B cell (primary cell): ENCODE data around the gene BCL3. TPM values are rescaled to one million over a fixed set of nuclear protein-coding genes. Genes with fewer than 3 reads are reported as not detected.
A peak's percentile ranks its signal among the peaks of the same experiment; 100 is the strongest.

Experiments used
- ATAC-seq: fragments of 200-7000 bp; cut with Tn5 transposase; one replicate; pipeline ENCODE4 v1.10.0; 2021; ENCODE audit warnings: low read depth, mild to moderate bottlenecking, moderate number of reproducible peaks, moderate library complexity
- CTCF ChIA-PET: fragments of 350-600 bp; sonication (Branson Sonifier 250); formaldehyde crosslinking; loops from one replicate; lab custom pipeline; 2021; ENCODE audit warnings: antibody characterized with exemption, inconsistent platforms; lab: Charles Lee
- POLR2A ChIA-PET: fragments of 350-600 bp; sonication (Branson Sonifier 250); formaldehyde crosslinking; loops from one replicate; lab custom pipeline; 2021; ENCODE audit warnings: antibody characterized with exemption; lab: Charles Lee
- DNase-seq: peaks from one replicate; pipeline ENCODE4 v3.0.0; 2013
- H2AFZ ChIP-seq: 2 replicates; pipeline ENCODE4 v1.6.1; 2012; ENCODE audit warnings: mild to moderate bottlenecking, low read depth, low read length; ENCODE audit not compliant: insufficient read depth, poor library complexity, severe bottlenecking
- H3K27ac ChIP-seq, 2 donors: 1 replicate in 1 of 2; 2 replicates in 1 of 2; pipeline ENCODE4 v1.5.1; 2012 to 2013; ENCODE audit warnings: low read length in 2 of 2, mild to moderate bottlenecking in 2 of 2, moderate library complexity in 1 of 2
- H3K27me3 ChIP-seq, 4 experiments: fragments of 200-600 bp in 1 of 4; sonication (generic) in 1 of 4; replicated peaks in 1 of 4; 1 replicate in 2 of 4; 2 replicates in 2 of 4; pipeline versions ENCODE4 v1.6.1 to v1.7.0; 2013 to 2016; ENCODE audit warnings: low read length in 3 of 4, mild to moderate bottlenecking in 2 of 4, mixed read lengths in 1 of 4, moderate library complexity in 1 of 4; ENCODE audit not compliant: insufficient read depth in 4 of 4, control insufficient read depth in 3 of 4; ENCODE audit errors: control extremely low read depth in 1 of 4
- H3K36me3 ChIP-seq, 2 experiments: replicated peaks in 1 of 2; 1 replicate in 1 of 2; 2 replicates in 1 of 2; pipeline versions ENCODE4 v1.6.1 to v1.7.1; 2013; ENCODE audit warnings: low read length in 1 of 2; ENCODE audit not compliant: insufficient read depth in 2 of 2, control insufficient read depth in 1 of 2; ENCODE audit errors: control extremely low read depth in 1 of 2, extremely low read depth in 1 of 2
- H3K4me1 ChIP-seq, 2 donors: fragments of 200-600 bp in 1 of 2; sonication (generic) in 1 of 2; 1 replicate in 1 of 2; 2 replicates in 1 of 2; pipeline versions ENCODE4 v1.5.1 to v1.6.1; 2013 to 2017; ENCODE audit warnings: low read length in 2 of 2; ENCODE audit not compliant: control insufficient read depth in 2 of 2, insufficient read depth in 2 of 2
- H3K4me2 ChIP-seq: replicated peaks from 2 replicates; pipeline ENCODE3; 2012; ENCODE audit warnings: mild to moderate bottlenecking, low read depth, low read length; ENCODE audit not compliant: poor library complexity, severe bottlenecking
- H3K4me3 ChIP-seq, 5 experiments: fragments of 200-600 bp in 1 of 5; sonication (generic) in 1 of 5; 1 replicate in 3 of 5; 2 replicates in 2 of 5; pipeline versions ENCODE4 v1.5.1 to v1.7.0; 2011 to 2016; ENCODE audit warnings: low read length in 4 of 5, mild to moderate bottlenecking in 4 of 5, low read depth in 2 of 5, control low read depth in 1 of 5, moderate library complexity in 1 of 5; ENCODE audit not compliant: insufficient read depth in 1 of 5; ENCODE audit errors: control extremely low read depth in 1 of 5, extremely low read depth in 1 of 5
- H3K79me2 ChIP-seq: fragments of 200-600 bp; sonication (generic); one replicate; pipeline ENCODE4 v1.6.0; 2016; ENCODE audit warnings: low read length; ENCODE audit not compliant: control insufficient read depth, insufficient read depth
- H3K9ac ChIP-seq: fragments of 200-600 bp; sonication (generic); 2 replicates; pipeline ENCODE4 v1.6.1; 2017; ENCODE audit warnings: mild to moderate bottlenecking, low read length, moderate library complexity
- H3K9me3 ChIP-seq, 3 donors: one replicate each; pipeline versions ENCODE4 v1.6.1 to v1.7.1; 2013; ENCODE audit warnings: low read length in 2 of 3; ENCODE audit not compliant: control insufficient read depth in 2 of 3, insufficient read depth in 1 of 3; ENCODE audit errors: control extremely low read depth in 1 of 3
- H4K20me1 ChIP-seq: 2 replicates; pipeline ENCODE4 v1.6.0; 2012; ENCODE audit warnings: mild to moderate bottlenecking, low read length; ENCODE audit not compliant: insufficient read depth, control insufficient read depth, poor library complexity, severe bottlenecking
- H3K27ac Mint-ChIP-seq: one replicate; pipeline ENCODE4 v1.8.0; 2021; ENCODE audit warnings: mixed read lengths
- H3K27me3 Mint-ChIP-seq: one replicate; pipeline ENCODE4 v1.8.0; 2021; ENCODE audit warnings: mixed read lengths
- H3K4me1 Mint-ChIP-seq: one replicate; pipeline ENCODE4 v1.8.0; 2021; ENCODE audit warnings: mixed read lengths
- H3K4me3 Mint-ChIP-seq: one replicate; pipeline ENCODE4 v1.8.0; 2021; ENCODE audit warnings: mixed read lengths
- H3K9me3 Mint-ChIP-seq: one replicate; pipeline ENCODE4 v1.8.0; 2022; ENCODE audit warnings: mixed read lengths; ENCODE audit not compliant: insufficient read depth
- EZH2 ChIP-seq: IDR thresholded peaks from 2 replicates; pipeline ENCODE4 v1.6.1; 2012; ENCODE audit warnings: borderline replicate concordance, low read depth, mild to moderate bottlenecking, moderate library complexity, low read length; ENCODE audit not compliant: insufficient read depth, poor library complexity, severe bottlenecking
- WGBS: methylation state at CpG from one replicate; pipeline ENCODE4 v1.1.5; 2013; ENCODE audit warnings: missing lambda C conversion rate; ENCODE audit not compliant: insufficient coverage; 5-methylcytosine and 5-hydroxymethylcytosine counted together
- intact Hi-C: fragments of 100-400 bp; cut with micrococcal nuclease; formaldehyde crosslinking; loops from one replicate; pipeline ENCODE4 v1.10.0; 2022
- polyA plus RNA-seq: library from polyadenylated mRNA; depleted of rRNA; stranded (reverse); fragments of >200 nt; gene quantifications from 2 replicates; pipeline ENCODE4 v1.2.3, GENCODE V29; 2012
- total RNA-seq, 2 donors: library from RNA; stranded (reverse); fragments of 120-200 nt in 1 of 2; gene quantifications; 1 replicate in 1 of 2; 2 replicates in 1 of 2; pipeline versions ENCODE4 v1.2.3 to v1.2.4, GENCODE V29; 2013 to 2022
- TF ChIP-seq, protein P1 (sequence below): fragments of 200-600 bp; IDR thresholded peaks from one replicate; pipeline ENCODE4 v1.8.0; 2022; ENCODE audit warnings: antibody characterized with exemption, mild to moderate bottlenecking

The BCL3 gene
- total and polyA plus RNA-seq, 2 donors (not counting 1 experiment from before 2014, with no cell fraction given) = 52.3 to 147 TPM

GRCh38 chr19:44745887-44746600, 2.5 kb upstream of the BCL3 start:
- CTCF ChIA-PET = interaction anchor here (1.0 to 8.4 kb wide), 4 partner anchors 22 to 25 kb away, joined by 3 to 54 read pairs (median 17); no protein-coding TSS in a partner anchor

DNA sequence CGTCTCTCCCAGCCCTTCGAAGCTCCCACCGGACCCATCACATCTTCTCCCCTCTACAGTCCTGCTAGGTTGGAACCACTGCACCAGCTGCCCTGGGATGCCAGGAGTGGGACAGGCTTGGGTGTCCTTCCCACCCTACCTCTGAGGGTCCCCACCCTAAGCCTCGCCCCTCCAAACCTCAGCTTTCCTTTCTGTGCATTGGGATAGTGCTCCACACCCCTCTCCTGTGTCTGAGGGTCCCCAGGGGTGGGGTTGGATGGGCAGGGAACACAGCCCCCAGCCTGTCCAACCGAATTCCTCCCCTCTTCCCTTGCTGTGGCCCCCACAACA, 1.9 kb upstream of the BCL3 start:
- intact Hi-C loops = no loop called here
- H3K9ac ChIP-seq = no peak overlapping the region
- peaks cover 47% of the 10 kb centered on the region for H3K4me1 Mint-ChIP-seq

More at GRCh38 chr19:44745887-44746600, 2.5 kb upstream of the BCL3 start:
- peak overlapping the region; percentile 93 for H3K27ac Mint-ChIP-seq
- Histone ChIP-seq H3K9me3 (no peaks in the 10 kb centered on the region), H3K4me2 (no peak overlapping the region), H3K36me3 (peaks cover 0 to under 1% of the 10 kb centered on the region in 2 experiments), H3K4me1 (peaks cover 31 to 53% of the 10 kb centered on the region in 2 donors), H4K20me1 (no peaks in the 10 kb centered on the region), H3K4me3 (no peak overlapping the region), H3K27me3 (no peaks in the 10 kb centered on the region), H2AFZ (no peak overlapping the region), H3K9ac (no peak overlapping the region), H3K27ac (peak overlapping the region in 1 of 2 donors; percentile 84), H3K79me2 (no peaks in the 10 kb centered on the region)
- peaks cover 44% of the 10 kb centered on the region for H3K4me1 Mint-ChIP-seq
- DNase-seq = no peak
- H3K27me3 Mint-ChIP-seq = no peaks in the 10 kb centered on the region
- intact Hi-C loops = no loop called here
- WGBS = 77% methylated on average over 4 of the region's 4 CpGs
- no peak for ATAC-seq
- TF ChIP-seq EZH2 = no peak
- TF ChIP-seq, protein P1, sequence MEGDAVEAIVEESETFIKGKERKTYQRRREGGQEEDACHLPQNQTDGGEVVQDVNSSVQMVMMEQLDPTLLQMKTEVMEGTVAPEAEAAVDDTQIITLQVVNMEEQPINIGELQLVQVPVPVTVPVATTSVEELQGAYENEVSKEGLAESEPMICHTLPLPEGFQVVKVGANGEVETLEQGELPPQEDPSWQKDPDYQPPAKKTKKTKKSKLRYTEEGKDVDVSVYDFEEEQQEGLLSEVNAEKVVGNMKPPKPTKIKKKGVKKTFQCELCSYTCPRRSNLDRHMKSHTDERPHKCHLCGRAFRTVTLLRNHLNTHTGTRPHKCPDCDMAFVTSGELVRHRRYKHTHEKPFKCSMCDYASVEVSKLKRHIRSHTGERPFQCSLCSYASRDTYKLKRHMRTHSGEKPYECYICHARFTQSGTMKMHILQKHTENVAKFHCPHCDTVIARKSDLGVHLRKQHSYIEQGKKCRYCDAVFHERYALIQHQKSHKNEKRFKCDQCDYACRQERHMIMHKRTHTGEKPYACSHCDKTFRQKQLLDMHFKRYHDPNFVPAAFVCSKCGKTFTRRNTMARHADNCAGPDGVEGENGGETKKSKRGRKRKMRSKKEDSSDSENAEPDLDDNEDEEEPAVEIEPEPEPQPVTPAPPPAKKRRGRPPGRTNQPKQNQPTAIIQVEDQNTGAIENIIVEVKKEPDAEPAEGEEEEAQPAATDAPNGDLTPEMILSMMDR = no peak
- no peaks in the 10 kb centered on the region for H3K9me3 Mint-ChIP-seq
- H3K4me3 Mint-ChIP-seq = peak overlapping the region; percentile 54
- POLR2A ChIA-PET = interaction anchor here (0.7 kb wide), 1 partner anchor 1559 kb away, joined by 6 read pairs; no protein-coding TSS in a partner anchor

More for the DNA sequence above, 1.9 kb upstream of the BCL3 start:
- Histone ChIP-seq H3K9me3 (no peaks in the 10 kb centered on the region), H3K36me3 (peaks cover 0 to 6% of the 10 kb centered on the region in 2 experiments), H3K4me2 (peak overlapping the region; percentile 86), H3K27ac (peak overlapping the region; percentile 84 to 89), H3K4me3 (no peak overlapping the region), H4K20me1 (no peaks in the 10 kb centered on the region), H3K27me3 (no peaks in the 10 kb centered on the region), H2AFZ (peak overlapping the region; percentile 63), H3K4me1 (peaks cover 36 to 54% of the 10 kb centered on the region in 2 donors), H3K79me2 (no peaks in the 10 kb centered on the region)
- TF ChIP-seq, protein P1 = no peak
- no peak for TF ChIP-seq EZH2
- CTCF ChIA-PET = interaction anchor here (1.0 to 1.1 kb wide), 2 partner anchors 23 to 24 kb away, joined by 3 to 4 read pairs; no protein-coding TSS in a partner anchor
- Mint-ChIP-seq H3K27ac (peak overlapping the region; percentile 93), H3K4me3 (peak overlapping the region; percentile 95), H3K9me3 (no peaks in the 10 kb centered on the region), H3K27me3 (no peaks in the 10 kb centered on the region)
- POLR2A ChIA-PET = no interaction called here
- ATAC-seq (no peak), DNase-seq (no peak)
- WGBS = 81% methylated on average over 4 of the region's 5 CpGs
